Measurements from ENCODE around the gene CSE1L. TPM values are rescaled to one million over a fixed set of nuclear protein-coding genes. Genes with fewer than 3 reads are reported as not detected.

Gene CSE1L
- total RNA-seq (2014; rRNA removed; shearing (Covaris generic)) (312 and 326 TPM in 2 replicates), polyA plus RNA-seq (2016; fragmentation: Nextera tagmentation; extraction: Ambion mirVana) (147 and 163 TPM in 2 replicates)
- long read RNA-seq, transcript CSE1L-201 (25 exons, 3,553 nt): major isoform, 24 of 48 reads
- long read RNA-seq, partial matches to known transcripts: 17 of 48 reads
- long read RNA-seq, other reads (novel, unspliced or antisense): 7 of 48 reads

GRCh38 chr20:49046087-49046900 is at the start of gene CSE1L:
CSE1L (plus strand) TSS chr20:49046312; CDS start chr20:49058464, 12,152 bp downstream.
- DNase-seq (ENCODE audit: low spot score): peak; percentile 97
- H4K20me1 ChIP-seq (replicated peaks; ENCODE audit: insufficient read depth): peaks cover 40% of the 10 kb centered on the region
- H3K27me3 ChIP-seq (ENCODE audit: insufficient read depth): no peaks in the 10 kb centered on the region
- H3K36me3 ChIP-seq (ENCODE audit: insufficient read depth): peaks cover 26% of the 10 kb centered on the region; the same call in 1 of the 2 replicates
- H3K27ac Mint-ChIP-seq: peak within 1 kb of the TSS; percentile 100
- H3K27me3 Mint-ChIP-seq (ENCODE audit: insufficient read depth, low read depth, poor library complexity): peaks cover 18% of the 10 kb centered on the region
- peak within 1 kb of the TSS; percentile 99 for H3K4me3 Mint-ChIP-seq
- peak; percentile 93 for ATAC-seq
- peak within 1 kb of the TSS; percentile 85 for H3K4me3 ChIP-seq
- peak within 1 kb of the TSS; percentile 81 for H3K4me2 ChIP-seq
- H3K27ac ChIP-seq (ENCODE audit: low read depth): peak within 1 kb of the TSS; percentile 99
- no peaks in the 10 kb centered on the region for H3F3A ChIP-seq (replicated peaks; ENCODE audit: low read depth)
- peaks cover 23% of the 10 kb centered on the region for H3K4me1 Mint-ChIP-seq
- peaks cover 47% of the 10 kb centered on the region for H3K79me2 ChIP-seq (replicated peaks; ENCODE audit: insufficient read depth)
- H3K9me2 ChIP-seq (ENCODE audit: insufficient read depth): no peaks in the 10 kb centered on the region
- TF ChIP-seq POLR2AphosphoS5 (IDR thresholded peaks at IDR 0.05; ENCODE audit: low read depth): peak; percentile 94
- TF ChIP-seq CREB1 (CRISPR knock-in tag; IDR thresholded peaks at IDR 0.05; ENCODE audit: low read depth): peak; percentile 41; the same call in 1 of the 2 replicates
- peak; percentile 70 for TF ChIP-seq ETS1 (IDR thresholded peaks at IDR 0.05)
- TF ChIP-seq CTCF (conservative IDR thresholded peaks at IDR 0.05; ENCODE audit: low read depth in 2 of 2): no peak
- peaks cover 38% of the 10 kb centered on the region for H3K36me3 Mint-ChIP-seq (ENCODE audit: low read depth)
- H3K9me3 Mint-ChIP-seq: peaks cover 3% of the 10 kb centered on the region; the same call in 2 of the 3 replicates
- H2AFZ ChIP-seq: peak within 1 kb of the TSS; percentile 48
- peaks cover 25% of the 10 kb centered on the region for H3K4me1 ChIP-seq (ENCODE audit: insufficient read depth)

- H3K9me3 Mint-ChIP-seq: no peaks in the 10 kb centered on the region
- no peaks in the 10 kb centered on the region; the same call in 1 of the 2 replicates for H3F3A ChIP-seq (replicated peaks; ENCODE audit: low read depth)
- H3K79me2 ChIP-seq (replicated peaks; ENCODE audit: insufficient read depth): no peaks in the 10 kb centered on the region
- no peaks in the 10 kb centered on the region for H3K4me1 Mint-ChIP-seq
- no peaks in the 10 kb centered on the region for H3K4me1 ChIP-seq (ENCODE audit: insufficient read depth)
- H3K27ac ChIP-seq (ENCODE audit: low read depth): 0 out of 2 replicates have a peak overlapping the region, but pooled peaks have one; percentile 1
- H3K27me3 ChIP-seq (ENCODE audit: insufficient read depth): no peaks in the 10 kb centered on the region
- no peaks in the 10 kb centered on the region for H3K9me2 ChIP-seq (ENCODE audit: insufficient read depth)
- no peak overlapping the region for H3K27ac Mint-ChIP-seq
- no peak overlapping the region for H3K4me2 ChIP-seq
- no peak for DNase-seq (ENCODE audit: low spot score)
- H3K27me3 Mint-ChIP-seq (ENCODE audit: insufficient read depth, low read depth, poor library complexity): peaks cover 2% of the 10 kb centered on the region
- no peak overlapping the region for H3K4me3 Mint-ChIP-seq
- ATAC-seq: no peak
- no peak overlapping the region for H2AFZ ChIP-seq
- H3K36me3 Mint-ChIP-seq (ENCODE audit: low read depth): peaks cover 45% of the 10 kb centered on the region
- no peak overlapping the region for H3K4me3 ChIP-seq
- H3K36me3 ChIP-seq (ENCODE audit: insufficient read depth): peaks cover 27% of the 10 kb centered on the region
- peaks cover 3% of the 10 kb centered on the region for H4K20me1 ChIP-seq (replicated peaks; ENCODE audit: insufficient read depth)
- TF ChIP-seq NANOG (IDR thresholded peaks at IDR 0.05; ENCODE audit: borderline replicate concordance) (no peak), CREB1 (CRISPR knock-in tag; IDR thresholded peaks at IDR 0.05; ENCODE audit: low read depth) (no peak), STAT1 (IDR thresholded peaks at IDR 0.05; ENCODE audit: unreplicated experiment) (no peak), JUNB (IDR thresholded peaks at IDR 0.05; ENCODE audit: unreplicated experiment) (no peak), EZH2 (IDR thresholded peaks at IDR 0.05; ENCODE audit: low read depth, unreplicated experiment) (no peak), ZNF331 (CRISPR knock-in tag; IDR thresholded peaks at IDR 0.05; ENCODE audit: low read depth) (no peak), ETS1 (IDR thresholded peaks at IDR 0.05) (no peak), ZNF114 (CRISPR knock-in tag; IDR thresholded peaks at IDR 0.05) (no peak), POLR2AphosphoS5 (IDR thresholded peaks at IDR 0.05; ENCODE audit: low read depth) (no peak)
Observed at GRCh38 chr20:48999890-49000870, 45.9 kb upstream of the CSE1L start.
